ENCODE data around the gene GALNT7. TPM values are rescaled to one million over a fixed set of nuclear protein-coding genes. Genes with fewer than 3 reads are reported as not detected.

The GALNT7 gene
- total RNA-seq, 1 experiment from 2014 or later: 156 TPM

- POLR2A ChIA-PET: interaction anchor here (0.6 kb wide), 1 partner anchor 40 kb away, joined by 3 read pairs; no protein-coding TSS in a partner anchor
- intact Hi-C loops (cut with micrococcal nuclease; ENCODE audit: unreplicated experiment): no loop called here
- peak overlapping the region; percentile 100 for H3K27ac ChIP-seq (ENCODE audit: low read length)
Observed at GRCh38 chr4:173212379-173212778, 43.8 kb downstream of the GALNT7 start.

GRCh38 chr4:173213296-173213695 is 44.7 kb downstream of the GALNT7 start:
- DNase-seq (ENCODE audit: low read depth, low spot score) (no peak), ATAC-seq (no peak)
- BruUV-seq (replicated peaks): no TSS peak
- peak overlapping the region; percentile 100 for H3K27ac ChIP-seq (ENCODE audit: low read length)
- ChIA-PET POLR2A (interaction anchor here (0.5 kb wide), 1 partner anchor 44 kb away, joined by 7 read pairs; the partner anchor contains the start of gene GALNT7), CTCF (no interaction called here)
- H3K4me3 ChIP-seq (ENCODE audit: low read depth in 2 of 2, low read length in 2 of 2): no peak overlapping the region
- intact Hi-C loops (cut with micrococcal nuclease; ENCODE audit: unreplicated experiment) (no loop called here), in situ Hi-C loops (cut with HindIII; ENCODE audit: low pct_unique_long_range_greater_than_20kb, low sequenced_read_pairs) (no loop called here)
- no peaks in the 10 kb centered on the region; the same call in 1 of the 2 replicates for H3K36me3 ChIP-seq (ENCODE audit: control insufficient read depth, insufficient read depth, low read length)
- no peaks in the 10 kb centered on the region for H3K9me3 ChIP-seq (ENCODE audit: control insufficient read depth, insufficient read depth, low read depth, low read length)
- TF ChIP-seq TCF7L2 (IDR thresholded peaks at IDR 0.05; ENCODE audit: low read depth, low read length): no peak
- no peak for TF ChIP-seq REST (IDR thresholded peaks at IDR 0.05; ENCODE audit: insufficient read depth in 1 of 2, low read depth in 2 of 2, low read length in 1 of 2)
- no peak for TF ChIP-seq POLR2AphosphoS5 (IDR thresholded peaks at IDR 0.05; ENCODE audit: low read depth, low read length)
- no peak for TF ChIP-seq CTCF (IDR thresholded peaks at IDR 0.05)
- TF ChIP-seq SIN3A (IDR thresholded peaks at IDR 0.05; ENCODE audit: borderline replicate concordance, insufficient read depth, low read depth, low read length): no peak
- no peaks in the 10 kb centered on the region for H3K27me3 ChIP-seq (ENCODE audit: control insufficient read depth, insufficient read depth, low read length)
- H3K4me1 ChIP-seq (ENCODE audit: control insufficient read depth, insufficient read depth, low read length): peaks cover 86% of the 10 kb centered on the region

More at GRCh38 chr4:173212379-173212778, 43.8 kb downstream of the GALNT7 start:
- in situ Hi-C loops (cut with HindIII; ENCODE audit: low pct_unique_long_range_greater_than_20kb, low sequenced_read_pairs): no loop called here
- H3K9me3 ChIP-seq (ENCODE audit: control insufficient read depth, insufficient read depth, low read depth, low read length): no peaks in the 10 kb centered on the region
- no peaks in the 10 kb centered on the region for H3K27me3 ChIP-seq (ENCODE audit: control insufficient read depth, insufficient read depth, low read length)
- no peaks in the 10 kb centered on the region; the same call in 1 of the 2 replicates for H3K36me3 ChIP-seq (ENCODE audit: control insufficient read depth, insufficient read depth, low read length)
- DNase-seq (ENCODE audit: low read depth, low spot score) (no peak), ATAC-seq (no peak)
- BruUV-seq (replicated peaks): no TSS peak
- H3K4me1 ChIP-seq (ENCODE audit: control insufficient read depth, insufficient read depth, low read length): peaks cover 87% of the 10 kb centered on the region
- TF ChIP-seq POLR2AphosphoS5 (IDR thresholded peaks at IDR 0.05; ENCODE audit: low read depth, low read length) (no peak), CTCF (IDR thresholded peaks at IDR 0.05) (no peak), REST (IDR thresholded peaks at IDR 0.05; ENCODE audit: insufficient read depth in 1 of 2, low read depth in 2 of 2, low read length in 1 of 2) (no peak)
- CTCF ChIA-PET: no interaction called here
- no peak overlapping the region for H3K4me3 ChIP-seq (ENCODE audit: low read depth in 2 of 2, low read length in 2 of 2)
